ENCODE results near the gene ZNF436.

ZNF436 gene

GRCh38 chr1:23370709-23371584, 1.3 kb upstream of the ZNF436 start:
- no peak for DNase-seq (ENCODE audit: low read depth)
- H3K4me3 ChIP-seq (ENCODE audit: low read length): peak overlapping the region; percentile 72
- TF ChIP-seq CTCF (conservative IDR thresholded peaks at IDR 0.05; ENCODE audit: low read length): no peak

DNA sequence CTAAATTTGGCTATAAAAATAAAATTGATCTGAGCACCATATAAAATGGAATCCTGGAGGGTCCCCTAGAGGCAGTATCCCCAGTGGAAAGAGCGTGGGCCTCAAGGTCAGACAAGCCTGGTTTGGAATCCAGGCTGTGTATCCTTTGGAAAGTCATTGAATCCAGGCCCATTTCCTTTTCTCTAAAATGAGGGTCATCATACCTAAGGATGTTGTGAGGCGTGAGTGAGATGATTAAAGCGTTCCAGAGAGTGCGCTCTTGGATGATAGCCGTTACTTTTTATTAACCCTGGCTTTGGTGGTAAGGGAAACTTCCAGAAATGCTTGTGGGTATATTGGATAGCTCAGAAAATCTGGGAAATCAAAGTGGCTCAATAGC, 683 bp upstream of the ZNF436 start:
- TF ChIP-seq CTCF (conservative IDR thresholded peaks at IDR 0.05; ENCODE audit: low read length): no peak; the same call in 1 of the 2 replicates
- DNase-seq (ENCODE audit: low read depth): peak; percentile 77
- peak overlapping the region; percentile 72 for H3K4me3 ChIP-seq (ENCODE audit: low read length)

DNA sequence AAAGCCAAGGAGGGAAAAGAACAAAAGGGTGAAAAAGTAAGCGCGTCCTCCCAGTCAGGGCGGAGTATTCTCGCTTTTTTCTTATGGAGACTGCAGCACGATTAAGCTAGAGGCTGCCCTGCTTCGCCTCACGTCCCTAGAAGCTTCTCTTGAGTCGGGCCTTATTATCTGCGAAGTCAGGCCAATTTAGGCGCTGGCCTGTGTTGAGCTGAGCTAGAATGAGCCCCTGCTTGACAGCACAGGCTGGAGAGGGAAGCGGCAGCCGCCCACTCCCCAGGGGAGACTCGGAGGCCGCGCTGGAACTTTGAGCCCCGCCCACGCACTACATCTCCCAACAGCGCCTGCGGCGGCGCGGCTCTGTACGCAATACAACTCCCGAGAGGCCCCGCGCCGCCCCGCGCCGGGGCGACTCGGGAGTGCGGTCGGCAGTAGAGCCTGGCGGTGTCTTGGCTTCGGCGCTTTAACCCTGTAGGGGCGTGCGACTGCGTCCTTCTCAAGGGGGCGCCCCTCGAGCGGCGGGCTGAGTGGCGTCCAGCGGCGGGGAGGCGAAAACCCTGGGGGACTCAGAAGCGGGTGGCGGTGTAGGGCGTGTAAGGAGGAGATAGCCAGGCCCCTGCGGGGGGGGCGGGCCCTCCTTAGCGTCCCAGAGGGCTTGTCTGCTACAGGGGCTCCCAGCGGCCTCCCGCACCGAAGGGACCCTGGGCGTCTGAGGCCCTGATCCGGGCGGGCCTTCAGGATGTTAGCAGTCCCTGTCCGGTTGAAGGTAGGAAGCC, 888 bp downstream of the ZNF436 start:
- peak; percentile 87 for DNase-seq (ENCODE audit: low read depth)
- H3K4me3 ChIP-seq (ENCODE audit: low read length): peak overlapping the region; percentile 72
- peak; percentile 15; the same call in 1 of the 2 replicates for TF ChIP-seq CTCF (conservative IDR thresholded peaks at IDR 0.05; ENCODE audit: low read length)

DNA sequence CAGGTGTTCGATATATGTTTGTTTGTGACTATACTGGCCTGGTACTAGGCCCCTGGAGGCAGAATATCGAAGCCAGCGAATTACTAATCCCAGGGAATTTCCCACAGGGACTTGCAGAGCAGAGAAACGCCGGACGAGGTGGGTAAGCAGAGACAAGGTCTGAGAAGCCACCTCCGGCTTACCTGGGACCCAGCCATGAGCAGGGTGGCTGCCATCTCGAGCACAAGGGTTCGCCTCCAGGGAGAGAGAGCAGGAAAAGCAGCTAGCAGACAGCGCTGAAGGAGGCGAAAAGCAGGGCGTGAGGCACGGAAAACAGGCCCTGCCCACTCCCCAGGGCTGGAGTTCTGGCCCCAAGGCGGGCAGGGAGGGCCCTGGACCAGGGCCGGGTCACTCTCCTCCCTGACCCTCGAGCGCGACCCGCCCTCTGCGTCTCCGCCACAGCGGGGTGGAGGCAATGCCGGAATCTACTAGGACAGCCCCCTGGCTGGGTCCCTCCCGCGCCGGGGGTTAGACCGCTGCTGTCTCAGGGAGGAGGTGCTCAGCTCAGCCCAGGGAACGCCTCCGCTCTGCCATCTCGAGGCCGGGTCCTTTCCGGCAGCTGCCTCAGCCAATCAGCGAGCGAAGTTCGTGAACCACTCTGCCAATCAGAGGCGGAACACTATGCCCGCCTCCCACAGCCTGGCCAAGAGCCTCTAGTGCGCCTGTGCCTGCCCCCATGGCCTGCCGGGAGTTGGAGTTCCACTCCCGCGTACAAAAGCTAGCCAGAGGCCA, 1.7 kb downstream of the ZNF436 start:
- TF ChIP-seq CTCF (conservative IDR thresholded peaks at IDR 0.05; ENCODE audit: low read length): 0 out of 2 replicates have a peak, but pooled peaks have one; percentile 6
- peak; percentile 99 for DNase-seq (ENCODE audit: low read depth)
- peak overlapping the region; percentile 72 for H3K4me3 ChIP-seq (ENCODE audit: low read length)

- TF ChIP-seq CTCF (conservative IDR thresholded peaks at IDR 0.05; ENCODE audit: low read length): no peak
- DNase-seq (ENCODE audit: low read depth): no peak
- peak overlapping the region; percentile 72 for H3K4me3 ChIP-seq (ENCODE audit: low read length)
Measured at GRCh38 chr1:23367451-23367790, 2.2 kb downstream of the ZNF436 start.

DNA sequence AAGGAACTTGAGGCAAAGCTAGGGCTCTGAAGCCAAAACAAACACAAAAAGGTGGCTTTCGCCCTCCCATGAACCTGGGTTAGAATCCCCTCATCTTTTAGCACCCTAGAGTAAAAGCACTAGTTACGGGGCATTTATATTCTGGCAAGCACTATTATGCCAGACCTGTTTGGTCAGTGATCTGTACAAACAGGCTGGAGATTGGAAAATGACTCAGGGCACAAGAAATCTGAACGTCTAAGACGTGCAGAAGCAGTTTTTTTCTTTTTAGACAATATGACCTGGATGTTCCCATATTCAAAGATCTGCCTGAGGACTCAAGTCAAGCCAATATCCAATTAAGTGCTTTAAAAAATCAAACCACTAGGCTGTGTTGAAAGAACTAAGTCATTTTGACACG, 3.0 kb downstream of the ZNF436 start:
- TF ChIP-seq CTCF (conservative IDR thresholded peaks at IDR 0.05; ENCODE audit: low read length): no peak
- no peak for DNase-seq (ENCODE audit: low read depth)
- no peak overlapping the region for H3K4me3 ChIP-seq (ENCODE audit: low read length)

All from AG10803 (cell line).